Left ventricle myocardium inferior (tissue), 1 donor: ENCODE measurements around the gene SH3PXD2A. TPM values are rescaled to one million over a fixed set of nuclear protein-coding genes. Genes with fewer than 3 reads are reported as not detected.
"Not testable (repeated sequence)": the region's sequence is repeated elsewhere in the genome, so short reads cannot be mapped to it uniquely, and the experiment has no call there.

Source experiments
- DNase-seq: peaks from one replicate; pipeline ENCODE4 v3.0.0-alpha.2; 2020
- H3K27ac ChIP-seq: fragments of 200-600 bp; replicated peaks from 2 replicates; pipeline ENCODE4 v1.8.0; 2021
- H3K27me3 ChIP-seq: fragments of 200-600 bp; 2 replicates; pipeline ENCODE4 v1.8.0; 2021; ENCODE audit warnings: low read depth
- H3K36me3 ChIP-seq: fragments of 200-600 bp; 2 replicates; pipeline ENCODE4 v1.8.0; 2021
- H3K4me1 ChIP-seq: fragments of 200-600 bp; 2 replicates; pipeline ENCODE4 v1.8.0; 2021
- H3K4me3 ChIP-seq: fragments of 200-600 bp; 2 replicates; pipeline ENCODE4 v1.8.0; 2021; ENCODE audit warnings: mild to moderate bottlenecking, moderate library complexity
- H3K9me3 ChIP-seq: fragments of 200-600 bp; replicated peaks from 2 replicates; pipeline ENCODE4 v1.8.0; 2021
- intact Hi-C: fragments of 100-400 bp; cut with micrococcal nuclease; formaldehyde crosslinking; loops from one replicate; pipeline ENCODE4 v1.11.0; 2022
- total RNA-seq: library from RNA; stranded (reverse); fragmentation: NEBNext Ultra II Directional; extraction: Animal tissue kit (Norgen Biotek cat#: 25700); gene quantifications from one replicate; pipeline ENCODE4 v1.2.1, GENCODE V29; 2021
- TF ChIP-seq, protein P1 (sequence below): fragments of 200-600 bp; IDR thresholded peaks from 2 replicates; pipeline ENCODE4 v1.8.0; 2021; ENCODE audit warnings: antibody characterized with exemption, mild to moderate bottlenecking, borderline replicate concordance
- donor health status: DM: no; HTN: yes; CAD: no; lungs with severe emphysema.

The SH3PXD2A gene
- total RNA-seq, 1 donor from 2014 or later, result 34.4 TPM

DNA sequence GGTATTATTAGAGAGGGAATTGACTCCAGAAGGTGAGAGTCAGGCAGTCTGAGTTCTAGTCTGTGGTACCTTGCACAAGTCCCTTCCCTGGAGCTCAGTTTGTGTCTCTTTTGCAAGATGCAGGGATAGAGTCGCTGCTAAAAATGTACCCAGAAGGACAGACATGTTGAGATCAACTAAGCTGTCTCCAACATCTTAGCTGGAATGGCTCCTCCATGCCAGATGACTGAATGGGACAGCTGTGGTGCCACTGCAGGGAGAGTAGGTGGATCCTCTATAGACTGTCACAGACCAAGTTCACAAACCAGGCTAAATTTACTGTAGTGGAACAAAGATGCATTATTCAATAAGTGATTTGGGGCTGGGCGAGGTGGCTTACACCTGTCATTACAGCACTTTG lies 241.8 kb downstream of the SH3PXD2A start:
- Histone ChIP-seq H3K4me3 (no peak overlapping the region), H3K9me3 (no peaks in the 10 kb centered on the region), H3K27me3 (no peaks in the 10 kb centered on the region), H3K36me3 (peaks cover 50% of the 10 kb centered on the region), H3K4me1 (peaks cover 81% of the 10 kb centered on the region), H3K27ac (no peak overlapping the region)
- intact Hi-C loops, result no loop called here
- TF ChIP-seq, protein P1, sequence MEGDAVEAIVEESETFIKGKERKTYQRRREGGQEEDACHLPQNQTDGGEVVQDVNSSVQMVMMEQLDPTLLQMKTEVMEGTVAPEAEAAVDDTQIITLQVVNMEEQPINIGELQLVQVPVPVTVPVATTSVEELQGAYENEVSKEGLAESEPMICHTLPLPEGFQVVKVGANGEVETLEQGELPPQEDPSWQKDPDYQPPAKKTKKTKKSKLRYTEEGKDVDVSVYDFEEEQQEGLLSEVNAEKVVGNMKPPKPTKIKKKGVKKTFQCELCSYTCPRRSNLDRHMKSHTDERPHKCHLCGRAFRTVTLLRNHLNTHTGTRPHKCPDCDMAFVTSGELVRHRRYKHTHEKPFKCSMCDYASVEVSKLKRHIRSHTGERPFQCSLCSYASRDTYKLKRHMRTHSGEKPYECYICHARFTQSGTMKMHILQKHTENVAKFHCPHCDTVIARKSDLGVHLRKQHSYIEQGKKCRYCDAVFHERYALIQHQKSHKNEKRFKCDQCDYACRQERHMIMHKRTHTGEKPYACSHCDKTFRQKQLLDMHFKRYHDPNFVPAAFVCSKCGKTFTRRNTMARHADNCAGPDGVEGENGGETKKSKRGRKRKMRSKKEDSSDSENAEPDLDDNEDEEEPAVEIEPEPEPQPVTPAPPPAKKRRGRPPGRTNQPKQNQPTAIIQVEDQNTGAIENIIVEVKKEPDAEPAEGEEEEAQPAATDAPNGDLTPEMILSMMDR, result no peak
- DNase-seq, result no peak

DNA sequence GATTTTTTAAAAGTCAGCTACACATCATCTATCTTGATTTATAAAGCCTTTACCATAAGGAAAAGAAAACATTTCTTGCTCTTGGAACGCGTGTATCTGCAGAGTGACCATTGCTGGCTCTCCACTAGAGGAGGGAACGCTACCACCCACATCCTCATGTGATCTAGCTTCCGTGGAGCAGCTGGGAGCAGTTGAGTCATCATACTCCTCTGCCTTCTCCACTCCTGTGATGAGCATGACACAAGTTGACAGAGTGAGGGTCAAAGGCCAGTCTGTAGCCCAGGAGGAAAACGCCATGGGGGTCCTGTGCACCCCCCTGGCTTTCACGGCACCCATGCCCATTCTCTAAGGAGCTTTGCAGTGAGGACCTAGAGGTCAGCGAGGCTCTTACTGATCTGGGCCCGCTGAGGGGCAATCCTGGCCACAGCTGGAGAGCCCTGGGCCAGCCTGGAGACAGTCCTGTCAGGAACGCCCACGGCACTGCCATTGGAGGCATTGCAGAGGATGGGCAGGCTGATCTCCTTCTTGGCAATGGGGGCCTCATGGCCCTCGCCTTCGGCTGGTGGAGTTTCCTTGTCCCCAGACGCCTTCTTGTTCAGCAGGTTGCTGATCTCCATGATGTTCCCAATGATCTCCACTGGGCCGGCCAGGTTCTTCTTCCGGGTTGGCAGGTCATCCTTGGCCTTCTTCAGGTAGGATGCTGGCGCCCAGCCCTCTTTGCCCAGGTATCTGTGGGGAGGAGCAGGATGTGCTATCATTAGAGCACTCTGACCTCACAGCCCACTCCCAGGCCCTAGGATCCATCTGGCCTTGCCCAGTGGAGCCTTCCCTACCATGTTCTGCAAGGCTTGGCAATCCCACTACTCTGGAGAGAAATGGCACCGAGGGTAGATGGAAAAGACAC lies 242.7 kb downstream of the SH3PXD2A start:
- TF ChIP-seq, protein P1, result no peak
- Histone ChIP-seq H3K27ac (no peak overlapping the region), H3K4me1 (peaks cover 72% of the 10 kb centered on the region), H3K36me3 (peaks cover 50% of the 10 kb centered on the region), H3K9me3 (no peaks in the 10 kb centered on the region), H3K27me3 (no peaks in the 10 kb centered on the region), H3K4me3 (no peak overlapping the region)
- DNase-seq, result no peak
- intact Hi-C loops, result no loop called here

DNA sequence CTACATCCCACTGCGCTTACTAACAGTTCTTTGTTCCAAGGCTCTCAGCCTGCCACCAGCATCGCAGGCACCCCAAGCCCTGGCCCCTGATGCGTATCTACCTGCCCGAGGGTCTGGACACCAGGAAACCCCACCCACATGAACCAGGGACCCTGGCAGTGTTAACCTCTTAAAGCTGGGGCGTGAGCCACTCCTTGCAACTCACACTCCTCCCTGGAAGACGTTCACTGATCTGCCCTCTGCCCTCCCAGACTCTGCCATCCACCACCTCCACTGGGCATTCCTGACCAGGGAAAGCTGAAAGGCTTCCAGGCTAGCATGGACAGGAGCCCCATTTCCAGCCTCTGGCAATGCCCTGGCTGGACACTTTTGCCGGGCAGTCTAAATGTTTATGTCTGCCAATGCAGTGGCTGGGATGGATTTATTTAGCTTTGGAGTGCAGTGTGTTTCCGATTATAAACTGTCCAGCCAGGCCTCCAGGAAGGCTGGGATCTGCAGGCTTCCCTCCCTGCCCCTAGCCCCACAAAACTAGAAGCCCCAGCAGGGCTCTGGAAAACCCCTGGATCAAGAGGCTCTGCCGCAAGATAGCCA lies 244.4 kb downstream of the SH3PXD2A start:
- Histone ChIP-seq H3K27ac (no peak overlapping the region), H3K9me3 (no peaks in the 10 kb centered on the region), H3K4me1 (peaks cover 55% of the 10 kb centered on the region), H3K27me3 (no peaks in the 10 kb centered on the region), H3K4me3 (no peak overlapping the region), H3K36me3 (peaks cover 50% of the 10 kb centered on the region)
- intact Hi-C loops, result no loop called here
- no peak for DNase-seq
- TF ChIP-seq, protein P1, result no peak

DNA sequence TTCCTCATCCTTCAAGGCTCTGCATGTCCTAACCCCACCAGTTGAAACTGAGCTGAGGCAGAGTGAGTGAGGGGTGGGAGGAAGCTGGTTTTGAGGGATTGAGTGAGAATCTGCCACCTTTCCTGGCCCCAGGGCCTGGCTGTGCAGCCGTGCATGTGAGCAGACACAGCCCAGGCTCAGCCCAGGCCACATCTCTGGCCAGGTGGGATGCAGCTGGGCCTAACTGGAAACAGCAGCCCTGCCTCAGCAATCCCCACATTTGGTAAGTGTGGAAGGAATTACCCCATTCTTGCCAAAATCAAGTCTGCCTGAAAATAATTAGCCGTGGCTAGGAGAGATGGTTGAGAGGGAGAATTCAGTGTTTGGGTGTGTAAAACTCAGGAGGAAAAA lies 245.3 kb downstream of the SH3PXD2A start:
- no peak for DNase-seq
- H3K4me1 ChIP-seq, result peaks cover 53% of the 10 kb centered on the region
- H3K9me3 ChIP-seq, result no peaks in the 10 kb centered on the region
- no peak overlapping the region for H3K4me3 ChIP-seq
- H3K27ac ChIP-seq, result no peak overlapping the region
- H3K27me3 ChIP-seq, result no peaks in the 10 kb centered on the region
- intact Hi-C loops, result no loop called here
- TF ChIP-seq, protein P1, result no peak
- H3K36me3 ChIP-seq, result peaks cover 50% of the 10 kb centered on the region

DNA sequence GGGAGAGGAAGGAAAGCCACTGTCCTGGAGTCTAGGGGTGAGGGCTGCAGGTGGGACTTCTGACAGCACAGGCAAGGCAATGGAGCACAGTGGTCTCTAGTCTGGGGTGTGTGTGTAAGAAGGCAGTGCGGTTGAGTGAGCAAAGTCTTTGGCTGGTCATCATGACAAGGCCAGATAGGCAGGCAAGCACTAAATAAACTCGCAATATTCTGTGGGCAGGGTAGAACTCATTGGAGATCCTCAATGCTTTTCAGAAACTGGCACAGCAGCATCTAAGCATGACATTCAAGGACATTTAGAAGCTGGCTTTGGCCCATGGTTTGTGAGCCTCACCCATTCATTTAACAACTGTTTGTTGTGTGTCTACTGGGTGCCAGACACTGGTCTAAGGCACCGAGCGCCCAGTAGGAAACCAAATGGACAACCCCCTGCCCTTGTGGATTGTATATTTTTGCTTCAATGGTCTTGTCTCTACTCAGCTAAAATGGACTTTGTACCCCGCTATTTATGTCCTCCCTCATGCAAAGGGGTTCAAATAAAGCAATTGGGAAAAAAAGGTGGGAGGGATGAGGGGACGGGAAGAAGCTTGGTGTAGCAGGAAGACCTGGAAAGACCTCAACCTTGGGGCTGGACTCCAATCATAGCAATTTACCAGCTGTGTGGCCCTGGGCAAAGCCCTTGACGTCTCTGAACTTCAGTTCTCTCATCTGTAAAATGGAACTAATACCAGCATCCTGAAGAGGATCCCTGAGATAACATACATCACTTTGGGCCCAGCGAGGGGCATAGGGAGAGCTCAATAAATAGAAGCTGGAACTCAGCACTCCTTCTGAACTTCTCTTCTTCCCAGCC lies 245.9 kb downstream of the SH3PXD2A start:
- H3K4me3 ChIP-seq, result no peak overlapping the region
- H3K4me1 ChIP-seq, result peaks cover 47% of the 10 kb centered on the region
- no peak overlapping the region for H3K27ac ChIP-seq
- no peaks in the 10 kb centered on the region for H3K9me3 ChIP-seq
- H3K36me3 ChIP-seq, result peaks cover 53% of the 10 kb centered on the region
- intact Hi-C loops, result no loop called here
- TF ChIP-seq, protein P1, result no peak
- no peaks in the 10 kb centered on the region for H3K27me3 ChIP-seq
- no peak for DNase-seq

DNA sequence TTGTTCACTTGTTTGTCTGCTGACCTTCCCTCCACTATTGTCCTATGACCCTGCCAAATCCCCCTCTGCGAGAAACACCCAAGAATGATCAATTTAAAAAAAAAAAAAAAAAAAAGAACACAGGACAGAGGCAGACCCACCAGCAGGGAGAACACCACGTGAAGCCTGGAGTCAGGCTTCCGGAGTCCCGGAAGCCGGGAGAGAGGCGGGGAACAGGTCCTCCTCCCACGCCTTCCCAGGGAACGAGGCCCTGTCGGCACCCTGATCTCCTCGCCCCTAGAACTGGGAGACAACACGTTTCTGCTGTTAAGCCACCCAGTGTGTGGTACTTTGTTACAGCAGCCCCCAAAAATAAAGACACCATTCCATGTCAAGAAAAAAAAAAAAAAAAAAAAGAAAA lies 247.3 kb downstream of the SH3PXD2A start:
- H3K27me3 ChIP-seq, H3K9me3 ChIP-seq, DNase-seq, H3K4me3 ChIP-seq, H3K27ac ChIP-seq, intact Hi-C loops: not testable (repeated sequence)
- Histone ChIP-seq H3K36me3 (peaks cover 57% of the 10 kb centered on the region), H3K4me1 (peaks cover 34% of the 10 kb centered on the region)

DNA sequence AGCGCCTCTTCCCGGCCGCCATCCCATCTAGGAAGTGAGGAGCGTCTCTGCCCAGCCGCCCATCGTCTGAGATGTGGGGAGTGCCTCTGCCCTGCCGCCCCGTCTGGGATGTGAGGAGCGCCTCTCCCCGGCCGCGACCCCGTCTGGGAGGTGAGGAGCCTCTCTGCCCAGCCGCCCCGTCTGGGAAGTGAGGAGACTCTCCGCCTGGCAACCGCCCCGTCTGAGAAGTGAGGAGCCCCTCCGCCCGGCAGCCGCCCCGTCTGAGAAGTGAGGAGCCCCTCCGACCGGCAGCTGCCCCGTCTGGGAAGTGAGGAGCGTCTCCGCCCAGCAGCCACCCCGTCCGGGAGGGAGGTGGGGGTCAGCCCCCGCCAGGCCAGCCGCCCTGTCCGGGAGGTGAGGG lies 248.3 kb downstream of the SH3PXD2A start:
- H3K4me3 ChIP-seq, intact Hi-C loops, H3K9me3 ChIP-seq, H3K27me3 ChIP-seq, H3K27ac ChIP-seq, DNase-seq: not testable (repeated sequence)
- H3K4me1 ChIP-seq, result peaks cover 24% of the 10 kb centered on the region
- peaks cover 57% of the 10 kb centered on the region for H3K36me3 ChIP-seq

DNA sequence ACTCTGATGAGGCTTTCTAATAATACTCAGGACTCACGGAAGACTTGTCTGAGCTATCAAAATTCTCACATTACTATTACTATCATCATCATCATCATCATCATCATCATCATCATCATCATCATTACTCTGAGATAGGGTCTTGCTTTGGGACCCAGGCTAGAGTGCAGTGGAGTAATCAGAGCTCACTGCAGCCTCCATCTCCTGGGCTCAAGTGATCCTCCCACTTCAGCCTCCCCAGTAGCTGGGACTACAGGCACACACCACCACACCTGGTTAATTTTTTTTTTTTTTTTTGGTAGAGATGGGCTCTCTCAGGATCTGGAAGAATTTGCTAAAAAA lies 249.3 kb downstream of the SH3PXD2A start:
- Histone ChIP-seq H3K4me1 (peaks cover 14% of the 10 kb centered on the region), H3K36me3 (peaks cover 52% of the 10 kb centered on the region)
- H3K9me3 ChIP-seq, H3K27ac ChIP-seq, H3K27me3 ChIP-seq, DNase-seq, intact Hi-C loops, H3K4me3 ChIP-seq: not testable (repeated sequence)
